ENCODE measurements around the gene SNRPD3. TPM values are rescaled to one million over a fixed set of nuclear protein-coding genes. Genes with fewer than 3 reads are reported as not detected.

The SNRPD3 gene
- polyA plus RNA-seq, 1 of the 3 experiments (the other 2 are of a cell fraction): 177 TPM

GRCh38 chr22:24566899-24567511 is 11.2 kb downstream of the SNRPD3 start:
- Histone ChIP-seq H3K4me2 (no peak overlapping the region), H4K20me1 (ENCODE audit: insufficient read depth) (peaks cover 55% of the 10 kb centered on the region), H3K79me2 (ENCODE audit: insufficient read depth) (peaks cover 80% of the 10 kb centered on the region), H3K27me3 (ENCODE audit: insufficient read depth) (no peaks in the 10 kb centered on the region), H3K9ac (no peak overlapping the region), H3F3A (replicated peaks; ENCODE audit: insufficient read depth) (no peaks in the 10 kb centered on the region), H2AFZ (ENCODE audit: low read depth) (no peak overlapping the region), H3K9me2 (no peaks in the 10 kb centered on the region), H3K9me3 (no peaks in the 10 kb centered on the region), H3K27ac (ENCODE audit: low read depth in 2 of 2, low read length in 1 of 2) (no peak overlapping the region; a peak in 1 of 4 replicates), H3K4me1 (ENCODE audit: control insufficient read depth in 1 of 2, insufficient read depth in 2 of 2, low read depth in 1 of 2, low read length in 1 of 2) (peaks cover 0 to 12% of the 10 kb centered on the region in 2 experiments; a peak in 1 of 4 replicates), H3K4me3 (ENCODE audit: low read depth in 2 of 2, low read length in 1 of 2) (no peak overlapping the region), H3K36me3 (replicated peaks in 1 of 2; ENCODE audit: control insufficient read depth in 1 of 2, insufficient read depth in 2 of 2, low read length in 1 of 2) (peaks cover 33 to 39% of the 10 kb centered on the region in 2 experiments)
- TF ChIP-seq SIN3A (IDR thresholded peaks at IDR 0.05; ENCODE audit: borderline replicate concordance, low read depth, low read length) (no peak), NFIC (IDR thresholded peaks at IDR 0.05; ENCODE audit: borderline replicate concordance) (no peak), NRF1 (IDR thresholded peaks at IDR 0.05; ENCODE audit: low read depth, low read length) (no peak), RFX5 (IDR thresholded peaks at IDR 0.05; ENCODE audit: low read length) (no peak), RCOR1 (IDR thresholded peaks at IDR 0.05; ENCODE audit: low read length) (no peak), MEF2A (IDR thresholded peaks at IDR 0.05; ENCODE audit: borderline replicate concordance, low read depth) (no peak), PBX3 (IDR thresholded peaks at IDR 0.05) (no peak), JUND (IDR thresholded peaks at IDR 0.05) (no peak), YY1 (IDR thresholded peaks at IDR 0.05; ENCODE audit: low read depth) (no peak), ELF1 (IDR thresholded peaks at IDR 0.05) (no peak), GABPA (IDR thresholded peaks at IDR 0.05; ENCODE audit: low read depth) (no peak)
- TF ChIP-seq, protein P1, sequence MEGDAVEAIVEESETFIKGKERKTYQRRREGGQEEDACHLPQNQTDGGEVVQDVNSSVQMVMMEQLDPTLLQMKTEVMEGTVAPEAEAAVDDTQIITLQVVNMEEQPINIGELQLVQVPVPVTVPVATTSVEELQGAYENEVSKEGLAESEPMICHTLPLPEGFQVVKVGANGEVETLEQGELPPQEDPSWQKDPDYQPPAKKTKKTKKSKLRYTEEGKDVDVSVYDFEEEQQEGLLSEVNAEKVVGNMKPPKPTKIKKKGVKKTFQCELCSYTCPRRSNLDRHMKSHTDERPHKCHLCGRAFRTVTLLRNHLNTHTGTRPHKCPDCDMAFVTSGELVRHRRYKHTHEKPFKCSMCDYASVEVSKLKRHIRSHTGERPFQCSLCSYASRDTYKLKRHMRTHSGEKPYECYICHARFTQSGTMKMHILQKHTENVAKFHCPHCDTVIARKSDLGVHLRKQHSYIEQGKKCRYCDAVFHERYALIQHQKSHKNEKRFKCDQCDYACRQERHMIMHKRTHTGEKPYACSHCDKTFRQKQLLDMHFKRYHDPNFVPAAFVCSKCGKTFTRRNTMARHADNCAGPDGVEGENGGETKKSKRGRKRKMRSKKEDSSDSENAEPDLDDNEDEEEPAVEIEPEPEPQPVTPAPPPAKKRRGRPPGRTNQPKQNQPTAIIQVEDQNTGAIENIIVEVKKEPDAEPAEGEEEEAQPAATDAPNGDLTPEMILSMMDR (IDR thresholded peaks at IDR 0.05): no peak
- TF ChIP-seq, protein P2, sequence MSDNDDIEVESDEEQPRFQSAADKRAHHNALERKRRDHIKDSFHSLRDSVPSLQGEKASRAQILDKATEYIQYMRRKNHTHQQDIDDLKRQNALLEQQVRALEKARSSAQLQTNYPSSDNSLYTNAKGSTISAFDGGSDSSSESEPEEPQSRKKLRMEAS (IDR thresholded peaks at IDR 0.05; ENCODE audit: low read depth): no peak
- 94% methylated on average over 6 of the region's 8 CpGs for WGBS (ENCODE audit: low lambda C conversion rate)
- ChIA-PET POLR2A (no interaction called here), CTCF (no interaction called here)
- no peak for DNase-seq

DNA sequence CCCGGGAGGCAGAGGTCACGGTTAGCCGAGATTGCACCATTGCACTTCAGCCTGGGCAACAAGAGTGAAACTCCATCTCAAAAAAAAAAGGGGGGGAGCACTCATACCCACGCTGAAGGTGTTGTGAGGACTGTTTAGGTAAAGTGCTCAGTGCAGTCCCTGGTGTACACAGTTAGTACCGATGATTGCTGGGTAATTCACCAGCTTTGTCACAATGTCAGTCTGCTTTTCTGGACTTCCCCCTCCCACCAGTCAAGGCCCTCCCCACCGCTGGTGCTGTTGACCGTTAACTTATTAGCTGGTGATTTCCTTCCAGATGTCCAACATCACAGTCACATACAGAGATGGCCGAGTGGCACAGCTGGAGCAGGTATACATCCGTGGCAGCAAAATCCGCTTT is 11.9 kb downstream of the SNRPD3 start:
- ChIA-PET POLR2A (no interaction called here), CTCF (no interaction called here)
- no peak for DNase-seq
- Histone ChIP-seq H3K9ac (no peak overlapping the region), H4K20me1 (ENCODE audit: insufficient read depth) (peaks cover 52% of the 10 kb centered on the region), H3K27ac (ENCODE audit: low read depth in 2 of 2, low read length in 1 of 2) (no peak overlapping the region), H3K4me1 (ENCODE audit: control insufficient read depth in 1 of 2, insufficient read depth in 2 of 2, low read depth in 1 of 2, low read length in 1 of 2) (peaks cover 0 to 12% of the 10 kb centered on the region in 2 experiments; a peak in 1 of 4 replicates), H3K9me2 (no peaks in the 10 kb centered on the region), H2AFZ (ENCODE audit: low read depth) (no peak overlapping the region), H3K79me2 (ENCODE audit: insufficient read depth) (peaks cover 73% of the 10 kb centered on the region), H3K4me3 (ENCODE audit: low read depth in 2 of 2, low read length in 1 of 2) (no peak overlapping the region), H3K27me3 (ENCODE audit: insufficient read depth) (no peaks in the 10 kb centered on the region), H3K36me3 (replicated peaks in 1 of 2; ENCODE audit: control insufficient read depth in 1 of 2, insufficient read depth in 2 of 2, low read length in 1 of 2) (peaks cover 36 to 42% of the 10 kb centered on the region in 2 experiments), H3K4me2 (no peak overlapping the region), H3F3A (replicated peaks; ENCODE audit: insufficient read depth) (no peaks in the 10 kb centered on the region), H3K9me3 (no peaks in the 10 kb centered on the region)
- WGBS (ENCODE audit: low lambda C conversion rate): 89% methylated on average over 10 of the region's 10 CpGs
- TF ChIP-seq, protein P3, sequence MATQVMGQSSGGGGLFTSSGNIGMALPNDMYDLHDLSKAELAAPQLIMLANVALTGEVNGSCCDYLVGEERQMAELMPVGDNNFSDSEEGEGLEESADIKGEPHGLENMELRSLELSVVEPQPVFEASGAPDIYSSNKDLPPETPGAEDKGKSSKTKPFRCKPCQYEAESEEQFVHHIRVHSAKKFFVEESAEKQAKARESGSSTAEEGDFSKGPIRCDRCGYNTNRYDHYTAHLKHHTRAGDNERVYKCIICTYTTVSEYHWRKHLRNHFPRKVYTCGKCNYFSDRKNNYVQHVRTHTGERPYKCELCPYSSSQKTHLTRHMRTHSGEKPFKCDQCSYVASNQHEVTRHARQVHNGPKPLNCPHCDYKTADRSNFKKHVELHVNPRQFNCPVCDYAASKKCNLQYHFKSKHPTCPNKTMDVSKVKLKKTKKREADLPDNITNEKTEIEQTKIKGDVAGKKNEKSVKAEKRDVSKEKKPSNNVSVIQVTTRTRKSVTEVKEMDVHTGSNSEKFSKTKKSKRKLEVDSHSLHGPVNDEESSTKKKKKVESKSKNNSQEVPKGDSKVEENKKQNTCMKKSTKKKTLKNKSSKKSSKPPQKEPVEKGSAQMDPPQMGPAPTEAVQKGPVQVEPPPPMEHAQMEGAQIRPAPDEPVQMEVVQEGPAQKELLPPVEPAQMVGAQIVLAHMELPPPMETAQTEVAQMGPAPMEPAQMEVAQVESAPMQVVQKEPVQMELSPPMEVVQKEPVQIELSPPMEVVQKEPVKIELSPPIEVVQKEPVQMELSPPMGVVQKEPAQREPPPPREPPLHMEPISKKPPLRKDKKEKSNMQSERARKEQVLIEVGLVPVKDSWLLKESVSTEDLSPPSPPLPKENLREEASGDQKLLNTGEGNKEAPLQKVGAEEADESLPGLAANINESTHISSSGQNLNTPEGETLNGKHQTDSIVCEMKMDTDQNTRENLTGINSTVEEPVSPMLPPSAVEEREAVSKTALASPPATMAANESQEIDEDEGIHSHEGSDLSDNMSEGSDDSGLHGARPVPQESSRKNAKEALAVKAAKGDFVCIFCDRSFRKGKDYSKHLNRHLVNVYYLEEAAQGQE (IDR thresholded peaks at IDR 0.05; ENCODE audit: low read depth, low read length): no peak
- TF ChIP-seq, protein P4, sequence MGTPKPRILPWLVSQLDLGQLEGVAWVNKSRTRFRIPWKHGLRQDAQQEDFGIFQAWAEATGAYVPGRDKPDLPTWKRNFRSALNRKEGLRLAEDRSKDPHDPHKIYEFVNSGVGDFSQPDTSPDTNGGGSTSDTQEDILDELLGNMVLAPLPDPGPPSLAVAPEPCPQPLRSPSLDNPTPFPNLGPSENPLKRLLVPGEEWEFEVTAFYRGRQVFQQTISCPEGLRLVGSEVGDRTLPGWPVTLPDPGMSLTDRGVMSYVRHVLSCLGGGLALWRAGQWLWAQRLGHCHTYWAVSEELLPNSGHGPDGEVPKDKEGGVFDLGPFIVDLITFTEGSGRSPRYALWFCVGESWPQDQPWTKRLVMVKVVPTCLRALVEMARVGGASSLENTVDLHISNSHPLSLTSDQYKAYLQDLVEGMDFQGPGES (IDR thresholded peaks at IDR 0.05; ENCODE audit: low read depth, low read length): no peak
